CD8-positive, alpha-beta memory T cell (primary cell): ENCODE results near the gene FRMD8. TPM values are rescaled to one million over a fixed set of nuclear protein-coding genes. Genes with fewer than 3 reads are reported as not detected.
A peak's percentile ranks its signal among the peaks of the same experiment; 100 is the strongest.

Experiments used
- CTCF ChIA-PET: fragments of 350-600 bp; sonication (Branson Sonifier 250); formaldehyde crosslinking; loops from one replicate; lab custom pipeline; 2021; ENCODE audit warnings: antibody characterized with exemption; lab: Charles Lee
- POLR2A ChIA-PET: fragments of 350-600 bp; sonication (Branson Sonifier 250); formaldehyde crosslinking; loops from one replicate; lab custom pipeline; 2021; ENCODE audit warnings: antibody characterized with exemption; lab: Charles Lee
- DNase-seq, 5 donors: peaks; one replicate each; pipeline versions ENCODE4 v3.0.0 to v3.0.0-alpha.2; 2020 to 2022; ENCODE audit warnings: mixed read lengths in 1 of 5
- H3K27ac ChIP-seq: one replicate; pipeline ENCODE4 v1.7.0; 2013; ENCODE audit warnings: low read depth, mild to moderate bottlenecking, low read length, moderate library complexity
- H3K27me3 ChIP-seq: 2 replicates; pipeline ENCODE4 v1.7.0; 2013; ENCODE audit warnings: low read length, mild to moderate bottlenecking; ENCODE audit not compliant: insufficient read depth, poor library complexity, severe bottlenecking
- H3K36me3 ChIP-seq: 2 replicates; pipeline ENCODE4 v1.7.0; 2013; ENCODE audit warnings: mild to moderate bottlenecking, low read length, moderate library complexity; ENCODE audit not compliant: insufficient read depth
- H3K4me1 ChIP-seq: 2 replicates; pipeline ENCODE4 v1.7.0; 2013; ENCODE audit warnings: mild to moderate bottlenecking, low read length, moderate library complexity; ENCODE audit not compliant: insufficient read depth
- H3K4me3 ChIP-seq: 2 replicates; pipeline ENCODE4 v1.7.0; 2013; ENCODE audit warnings: mild to moderate bottlenecking, low read length
- H3K9me3 ChIP-seq: 2 replicates; pipeline ENCODE4 v1.7.0; 2013; ENCODE audit warnings: mild to moderate bottlenecking, low read length
- H3K27ac Mint-ChIP-seq, 8 donors: one replicate each; pipeline ENCODE4 v1.8.0; 2020 to 2021; ENCODE audit warnings: mixed read lengths in 8 of 8, mild to moderate bottlenecking in 6 of 8, inconsistent platforms in 3 of 8, moderate library complexity in 3 of 8
- H3K27me3 Mint-ChIP-seq, 2 donors: one replicate each; pipeline ENCODE4 v1.8.0; 2020 to 2021; ENCODE audit warnings: mixed read lengths in 2 of 2, mild to moderate bottlenecking in 1 of 2, moderate library complexity in 1 of 2
- H3K36me3 Mint-ChIP-seq, 3 donors: one replicate each; pipeline ENCODE4 v1.8.0; 2020 to 2021; ENCODE audit warnings: mixed read lengths in 3 of 3, inconsistent platforms in 1 of 3, mild to moderate bottlenecking in 1 of 3
- H3K4me1 Mint-ChIP-seq, 3 donors: one replicate each; pipeline ENCODE4 v1.8.0; 2020 to 2021; ENCODE audit warnings: mixed read lengths in 3 of 3, inconsistent platforms in 1 of 3, mild to moderate bottlenecking in 1 of 3
- H3K4me3 Mint-ChIP-seq, 7 donors: one replicate each; pipeline ENCODE4 v1.8.0; 2020 to 2021; ENCODE audit warnings: mixed read lengths in 7 of 7, mild to moderate bottlenecking in 6 of 7, moderate library complexity in 4 of 7, inconsistent platforms in 2 of 7
- H3K9me3 Mint-ChIP-seq, 5 donors: one replicate each; pipeline ENCODE4 v1.8.0; 2020 to 2022; ENCODE audit warnings: mixed read lengths in 5 of 5, mild to moderate bottlenecking in 3 of 5, moderate library complexity in 2 of 5, inconsistent platforms in 1 of 5
- polyA plus RNA-seq: library from polyadenylated mRNA; unstranded; fragments of 300-500 nt; fragmentation: Illumina TruSeq; gene quantifications from one replicate; pipeline ENCODE4 v1.2.3, GENCODE V29; 2021
- total RNA-seq, 2 experiments: library from RNA; stranded (reverse); gene quantifications; one replicate each; pipeline ENCODE4 v1.2.3, GENCODE V29; 2021

Gene FRMD8
- total and polyA plus RNA-seq, 3 experiments from 2014 or later = 44.9 to 60.6 (median 49.8) TPM

DNA sequence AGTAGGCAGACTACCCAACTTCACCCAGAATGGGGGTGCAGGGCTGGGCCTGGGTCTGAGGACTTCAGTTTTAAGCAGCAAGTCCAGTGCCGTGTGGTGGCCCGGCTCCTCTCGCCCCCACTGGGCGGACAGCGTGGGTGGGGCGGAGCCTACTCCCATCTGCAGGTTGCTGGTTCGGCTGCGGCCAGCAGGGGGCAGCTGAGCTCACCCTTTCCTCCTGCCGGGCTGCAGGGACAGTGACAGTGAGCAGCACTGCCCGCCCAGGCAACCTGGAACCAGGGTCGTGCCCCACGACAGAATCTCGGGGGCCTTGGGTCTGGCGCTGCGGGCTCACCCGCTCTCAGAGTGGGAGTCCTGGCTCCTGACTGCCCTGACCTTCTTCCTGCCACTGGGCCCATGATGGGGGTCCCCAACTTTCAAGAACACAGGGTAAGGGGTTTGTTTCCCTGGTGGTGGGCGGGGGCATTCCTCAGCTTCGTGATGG lies 29.9 kb downstream of the FRMD8 start:
- H3K27me3 ChIP-seq = no peaks in the 10 kb centered on the region
- peak overlapping the region; percentile 98 for H3K27ac ChIP-seq
- H3K9me3 Mint-ChIP-seq = no peaks in the 10 kb centered on the region
- H3K4me3 ChIP-seq = peak overlapping the region; percentile 85
- ChIA-PET POLR2A (interaction anchor here (0.6 to 20.1 kb wide), 13 partner anchors 9 to 130 kb away, joined by 3 to 1366 read pairs (median 5); partner anchors contain the start of genes FRMD8 and MALAT1), CTCF (interaction anchor here (0.6 to 11.7 kb wide), 30 partner anchors 9 to 172 kb away, joined by 3 to 448 read pairs (median 5); partner anchors contain the start of genes FRMD8, MALAT1 and SLC25A45)
- H3K9me3 ChIP-seq = no peaks in the 10 kb centered on the region
- H3K4me1 ChIP-seq = peaks cover 56% of the 10 kb centered on the region
- H3K4me1 Mint-ChIP-seq = peaks cover 55 to 60% (median 57%) of the 10 kb centered on the region in 3 donors
- peak overlapping the region; percentile 93 to 98 (median 94) for H3K4me3 Mint-ChIP-seq
- peak overlapping the region; percentile 94 to 98 (median 97) for H3K27ac Mint-ChIP-seq
- no peaks in the 10 kb centered on the region for H3K36me3 ChIP-seq
- H3K27me3 Mint-ChIP-seq = peaks cover 0 to 1% of the 10 kb centered on the region in 2 donors
- peaks cover 0 to 32% (median 0%) of the 10 kb centered on the region in 3 donors for H3K36me3 Mint-ChIP-seq
- peak; percentile 85 to 94 (median 89) for DNase-seq

DNA sequence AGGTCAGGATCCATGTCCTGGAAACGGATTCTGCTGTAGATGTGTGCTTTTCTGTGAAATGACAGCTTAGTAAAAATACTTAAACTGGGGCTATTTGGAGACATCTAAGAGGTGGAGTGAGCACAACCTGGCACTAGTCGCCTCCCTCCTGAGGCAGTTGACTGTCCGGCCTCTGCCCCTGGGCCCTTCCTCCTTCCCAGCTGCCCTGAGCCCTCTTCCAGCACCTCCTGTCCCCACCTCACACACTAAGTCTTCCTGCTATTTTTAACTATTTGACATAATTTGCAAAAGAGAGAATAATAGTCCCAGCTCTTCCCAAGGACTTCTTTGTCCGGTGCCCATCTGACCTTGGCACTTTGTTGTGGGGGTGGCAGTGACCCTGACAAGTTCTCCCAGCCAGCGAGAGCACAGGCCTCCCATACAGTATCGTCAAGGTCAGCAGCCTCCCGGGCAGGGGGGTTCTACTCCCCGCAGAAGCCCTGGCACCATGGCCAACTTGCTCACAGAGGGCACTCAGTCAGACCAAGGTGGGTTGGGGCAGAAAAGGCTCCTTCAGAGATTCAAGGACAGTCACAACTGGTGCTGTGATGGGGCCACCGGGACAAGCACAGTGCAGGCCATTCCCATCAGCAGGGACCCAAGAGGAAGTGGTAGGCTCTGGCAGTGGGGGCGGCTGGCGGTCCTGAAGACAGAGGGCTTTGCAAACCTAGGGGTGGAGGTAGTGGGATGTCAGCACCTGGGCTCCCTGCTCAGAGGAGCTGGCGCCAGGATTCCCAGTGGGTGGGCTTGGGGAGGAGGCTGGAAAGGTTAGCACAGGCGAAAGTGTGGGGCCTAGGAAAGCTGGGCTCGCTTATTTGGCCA lies 30.6 kb downstream of the FRMD8 start:
- peaks cover 0 to 29% (median 0%) of the 10 kb centered on the region in 3 donors for H3K36me3 Mint-ChIP-seq
- no peaks in the 10 kb centered on the region for H3K9me3 Mint-ChIP-seq
- H3K4me1 Mint-ChIP-seq = peaks cover 56 to 62% (median 61%) of the 10 kb centered on the region in 3 donors
- Histone ChIP-seq H3K27ac (peak overlapping the region; percentile 98), H3K27me3 (no peaks in the 10 kb centered on the region), H3K4me3 (peak overlapping the region; percentile 85), H3K9me3 (no peaks in the 10 kb centered on the region), H3K4me1 (peaks cover 59% of the 10 kb centered on the region), H3K36me3 (no peaks in the 10 kb centered on the region)
- H3K27ac Mint-ChIP-seq = peak overlapping the region; percentile 94 to 98 (median 97)
- POLR2A ChIA-PET = interaction anchor here (0.7 to 20.1 kb wide), 16 partner anchors 8 to 129 kb away, joined by 3 to 1366 read pairs (median 6); partner anchors contain the start of genes FRMD8, MALAT1 and SLC25A45
- peak in 1 of 5 donors; percentile 39 for DNase-seq
- CTCF ChIA-PET = interaction anchor here (0.8 to 11.7 kb wide), 29 partner anchors 9 to 172 kb away, joined by 3 to 448 read pairs (median 5); partner anchors contain the start of genes FRMD8, MALAT1 and SLC25A45
- H3K27me3 Mint-ChIP-seq = peaks cover 0 to 5% of the 10 kb centered on the region in 2 donors
- peak overlapping the region; percentile 93 to 98 (median 94) for H3K4me3 Mint-ChIP-seq

- Histone ChIP-seq H3K9me3 (no peaks in the 10 kb centered on the region), H3K36me3 (no peaks in the 10 kb centered on the region), H3K27ac (peak overlapping the region; percentile 98), H3K4me3 (peak overlapping the region; percentile 85), H3K27me3 (no peaks in the 10 kb centered on the region), H3K4me1 (peaks cover 59% of the 10 kb centered on the region)
- H3K9me3 Mint-ChIP-seq = peaks cover 0 to 3% (median 0%) of the 10 kb centered on the region in 5 donors
- POLR2A ChIA-PET = interaction anchor here (0.7 to 20.1 kb wide), 11 partner anchors 7 to 86 kb away, joined by 4 to 1366 read pairs (median 13); partner anchors contain the start of genes FRMD8, MALAT1 and SLC25A45
- H3K27me3 Mint-ChIP-seq = peaks cover 0 to 12% of the 10 kb centered on the region in 2 donors
- CTCF ChIA-PET = interaction anchor here (0.8 to 11.7 kb wide), 16 partner anchors 8 to 84 kb away, joined by 3 to 448 read pairs (median 8); partner anchors contain the start of genes FRMD8, MALAT1 and SLC25A45
- H3K4me3 Mint-ChIP-seq = peak overlapping the region; percentile 93 to 98 (median 94)
- peaks cover 1 to 29% (median 3%) of the 10 kb centered on the region in 3 donors for H3K36me3 Mint-ChIP-seq
- peaks cover 56 to 65% (median 62%) of the 10 kb centered on the region in 3 donors for H3K4me1 Mint-ChIP-seq
- H3K27ac Mint-ChIP-seq = peak overlapping the region; percentile 94 to 98 (median 97)
- peak in 4 of 5 donors; percentile 25 to 65 (median 49) for DNase-seq
Observed at GRCh38 chr11:65417702-65418430, 31.4 kb downstream of the FRMD8 start.

DNA sequence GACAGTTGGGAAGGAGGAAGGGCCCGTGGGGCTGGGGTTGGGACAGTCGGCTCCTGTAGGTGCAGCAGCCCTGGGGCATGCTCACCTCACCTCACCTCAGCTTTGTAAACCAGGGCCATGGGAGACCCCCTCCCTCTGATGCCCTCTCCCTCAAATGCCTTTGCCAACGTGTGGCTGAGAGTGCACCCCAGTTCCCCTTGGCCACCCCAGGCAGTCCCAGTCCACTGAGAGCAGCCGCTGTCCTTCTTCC lies 31.9 kb downstream of the FRMD8 start:
- H3K4me1 ChIP-seq = peaks cover 59% of the 10 kb centered on the region
- H3K36me3 Mint-ChIP-seq = peaks cover 2 to 30% (median 5%) of the 10 kb centered on the region in 3 donors
- H3K9me3 Mint-ChIP-seq = peaks cover 0 to 4% (median 0%) of the 10 kb centered on the region in 5 donors
- no peaks in the 10 kb centered on the region for H3K36me3 ChIP-seq
- no peaks in the 10 kb centered on the region for H3K9me3 ChIP-seq
- peak overlapping the region; percentile 93 to 97 (median 94) for H3K4me3 Mint-ChIP-seq
- H3K27ac ChIP-seq = peak overlapping the region; percentile 98
- CTCF ChIA-PET = interaction anchor here (0.9 to 11.7 kb wide), 7 partner anchors 11 to 84 kb away, joined by 3 to 448 read pairs (median 19); partner anchors contain the start of genes MALAT1 and SLC25A45
- peaks cover 56 to 66% (median 62%) of the 10 kb centered on the region in 3 donors for H3K4me1 Mint-ChIP-seq
- no peak for DNase-seq
- H3K27me3 Mint-ChIP-seq = peaks cover 0 to 17% of the 10 kb centered on the region in 2 donors
- H3K4me3 ChIP-seq = peak overlapping the region; percentile 85
- POLR2A ChIA-PET = interaction anchor here (1.1 to 20.1 kb wide), 8 partner anchors 7 to 85 kb away, joined by 5 to 1366 read pairs (median 16); partner anchors contain the start of genes FRMD8, MALAT1 and SLC25A45
- H3K27ac Mint-ChIP-seq = peak overlapping the region; percentile 93 to 99 (median 97)
- H3K27me3 ChIP-seq = no peaks in the 10 kb centered on the region

GRCh38 chr11:65418681-65419459 lies 32.4 kb downstream of the FRMD8 start:
- peak overlapping the region; percentile 85 for H3K4me3 ChIP-seq
- Mint-ChIP-seq H3K9me3 (peaks cover 0 to 4% (median 0%) of the 10 kb centered on the region in 5 donors), H3K4me1 (peaks cover 58 to 66% (median 62%) of the 10 kb centered on the region in 3 donors)

GRCh38 chr11:65419460-65419771 lies 33.0 kb downstream of the FRMD8 start:
- Mint-ChIP-seq H3K9me3 (peaks cover 0 to 4% (median 0%) of the 10 kb centered on the region in 5 donors), H3K4me3 (peak overlapping the region; percentile 93 to 97 (median 94)), H3K27me3 (peaks cover 0 to 21% of the 10 kb centered on the region in 2 donors), H3K27ac (peak overlapping the region; percentile 93 to 100 (median 97)), H3K36me3 (peaks cover 7 to 38% (median 11%) of the 10 kb centered on the region in 3 donors), H3K4me1 (peaks cover 58 to 66% (median 62%) of the 10 kb centered on the region in 3 donors)
- H3K27me3 ChIP-seq = no peaks in the 10 kb centered on the region
- peak overlapping the region; percentile 98 for H3K27ac ChIP-seq
- peaks cover 6% of the 10 kb centered on the region for H3K36me3 ChIP-seq
- POLR2A ChIA-PET = interaction anchor here (0.7 to 20.1 kb wide), 12 partner anchors 8 to 298 kb away, joined by 3 to 1366 read pairs (median 5); partner anchors contain the start of genes DPF2, MALAT1, SCYL1 and SLC25A45
- CTCF ChIA-PET = interaction anchor here (1.1 to 11.7 kb wide), 13 partner anchors 9 to 440 kb away, joined by 3 to 448 read pairs (median 3); partner anchors contain the start of genes FAM89B, MALAT1 and MUS81
- H3K4me1 ChIP-seq = peaks cover 59% of the 10 kb centered on the region
- peak overlapping the region; percentile 85 for H3K4me3 ChIP-seq
- no peak for DNase-seq
- no peaks in the 10 kb centered on the region for H3K9me3 ChIP-seq

More at GRCh38 chr11:65418681-65419459, 32.4 kb downstream of the FRMD8 start:
- H3K27me3 Mint-ChIP-seq = peaks cover 0 to 21% of the 10 kb centered on the region in 2 donors
- H3K36me3 ChIP-seq = peaks cover 4% of the 10 kb centered on the region
- peak overlapping the region; percentile 93 to 99 (median 97) for H3K27ac Mint-ChIP-seq
- ChIA-PET CTCF (interaction anchor here (0.9 to 11.7 kb wide), 12 partner anchors 10 to 153 kb away, joined by 3 to 448 read pairs (median 4); partner anchors contain the start of genes FAM89B and MALAT1), POLR2A (interaction anchor here (0.7 to 20.1 kb wide), 12 partner anchors 9 to 297 kb away, joined by 3 to 1366 read pairs (median 6); partner anchors contain the start of genes DPF2, FRMD8, MALAT1 and SCYL1)
- H3K4me1 ChIP-seq = peaks cover 59% of the 10 kb centered on the region
- peaks cover 6 to 32% (median 8%) of the 10 kb centered on the region in 3 donors for H3K36me3 Mint-ChIP-seq
- DNase-seq = peak; percentile 58 to 90 (median 75)
- H3K4me3 Mint-ChIP-seq = peak overlapping the region; percentile 93 to 97 (median 94)
- no peaks in the 10 kb centered on the region for H3K9me3 ChIP-seq
- H3K27ac ChIP-seq = peak overlapping the region; percentile 98
- no peaks in the 10 kb centered on the region for H3K27me3 ChIP-seq
